Heart left ventricle (tissue), 16 donors: ENCODE results near the gene NAT8L. TPM values are rescaled to one million over a fixed set of nuclear protein-coding genes. Genes with fewer than 3 reads are reported as not detected.

Experiments
- ATAC-seq, 4 donors: fragments of 200-7000 bp; cut with Tn5 transposase; one replicate each; pipeline ENCODE4 v1.9.1; 2020 to 2022; ENCODE audit warnings: moderate library complexity in 4 of 4, mild to moderate bottlenecking in 3 of 4, moderate number of reproducible peaks in 1 of 4
- DNase-seq, 5 donors: peaks; one replicate each; pipeline ENCODE4 v3.0.0-alpha.2; 2020
- H3K27ac ChIP-seq, 12 donors: fragments of 200-600 bp; sonication (generic) in 4 of 12; one replicate each; pipeline versions ENCODE4 v1.5.0 to v1.8.0; 2016 to 2022; ENCODE audit warnings: mild to moderate bottlenecking in 2 of 12
- H3K27me3 ChIP-seq, 9 donors: fragments of 200-600 bp; sonication (generic) in 2 of 9; one replicate each; pipeline versions ENCODE4 v1.5.1 to v1.8.0; 2016 to 2022; ENCODE audit warnings: mild to moderate bottlenecking in 3 of 9
- H3K36me3 ChIP-seq, 9 donors: fragments of 200-600 bp; sonication (generic) in 2 of 9; one replicate each; pipeline versions ENCODE4 v1.5.0 to v1.8.0; 2018 to 2022; ENCODE audit warnings: mild to moderate bottlenecking in 2 of 9
- H3K4me1 ChIP-seq, 12 donors: fragments of 200-600 bp; sonication (generic) in 4 of 12; one replicate each; pipeline versions ENCODE4 v1.5.0 to v1.8.0; 2016 to 2022; ENCODE audit warnings: mild to moderate bottlenecking in 3 of 12
- H3K4me3 ChIP-seq, 12 donors: fragments of 200-600 bp; sonication (generic) in 4 of 12; one replicate each; pipeline versions ENCODE4 v1.5.0 to v1.8.0; 2017 to 2022; ENCODE audit warnings: mild to moderate bottlenecking in 9 of 12, moderate library complexity in 4 of 12
- H3K9me3 ChIP-seq, 12 donors: fragments of 200-600 bp; sonication (generic) in 4 of 12; one replicate each; pipeline versions ENCODE4 v1.5.0 to v1.8.0; 2016 to 2022; ENCODE audit warnings: mild to moderate bottlenecking in 1 of 12
- POLR2A ChIP-seq, 2 donors: fragments of 450-650 bp; IDR thresholded peaks; one replicate each; pipeline ENCODE4 v1.6.1; 2017; ENCODE audit warnings: antibody characterized with exemption in 2 of 2, mild to moderate bottlenecking in 2 of 2, moderate library complexity in 2 of 2
- WGBS, 4 donors: extraction: QIAGEN DNeasy Blood & Tissue Kit in 2 of 4; methylation state at CpG; one replicate each; pipeline versions ENCODE4 v1.1.5 to v1.1.7; 2013 to 2018; 5-methylcytosine and 5-hydroxymethylcytosine counted together
- intact Hi-C, 10 donors: fragments of 100-400 bp; cut with DNase I; formaldehyde crosslinking; loops; one replicate each; pipeline versions ENCODE4 v1.11.1 to v1.14.2; 2022
- polyA plus RNA-seq, 2 donors: library from polyadenylated mRNA; stranded (reverse); fragments of 200-250 nt; gene quantifications; one replicate each; pipeline ENCODE4 v1.2.3, GENCODE V29; 2013
- total RNA-seq, 9 donors: library from RNA; depleted of rRNA in 2 of 9; stranded (reverse); fragments of >200 nt in 2 of 9; fragmentation: NEBNext Ultra II Directional in 3 of 9; extraction: Animal tissue kit (Norgen Biotek cat#: 25700) in 3 of 9; gene quantifications; one replicate each; pipeline versions ENCODE4 v1.1.0 to v1.2.4, GENCODE V29; 2016 to 2023
- TF ChIP-seq, protein P1 (sequence below), 12 donors: fragments of 200-600 bp; sonication (generic) in 4 of 12; IDR thresholded peaks; one replicate each; pipeline versions ENCODE4 v1.5.0 to v1.8.0; 2018 to 2022; ENCODE audit warnings: antibody characterized with exemption in 12 of 12, mild to moderate bottlenecking in 5 of 12
- donor health status: ischemic (EF 13 %, LVEDD 7.1; RV severe dilation, severe dysfunction).
- donor health status: healthy with polysubstance abuse.
- donor health status: DM: no; HTN: yes; CAD: no.
- donor health status: DM: no; HTN: no; CAD: no.
- donor health status: ischemic (EF 25% LVEDD 6.9; RV normal size, moderate dysfunction).
- donor health status: ischemic (EF 25% LVEDD 5.7; RV mildly dilated, moderate dysfunction).
- donor health status: healthy.
- donor health status: DM: yes; HTN: yes; CAD: no.
- donor health status: ischemic (EF 35%, LVEDD 5.7; RV mildly dilated, moderate dysfunction).
- donor health status: nonischemic (EF 11% LVEDD 7.7; RV severe dilation, severe dysfunction).
- donor health status: DM: yes; HTN: yes; CAD: no.
- donor health status: PGD.
- donor health status: ischemic (EF 29% LVEDD 5.4; RV normal size, mild dysfunction).
- donor health status: nonischemic (EF 23%, LVEDD 6.1; RV moderate dilation, normal function).

NAT8L gene
- total and polyA plus RNA-seq, 11 donors, result 0.19 to 3.1 (median 0.32) TPM

DNA sequence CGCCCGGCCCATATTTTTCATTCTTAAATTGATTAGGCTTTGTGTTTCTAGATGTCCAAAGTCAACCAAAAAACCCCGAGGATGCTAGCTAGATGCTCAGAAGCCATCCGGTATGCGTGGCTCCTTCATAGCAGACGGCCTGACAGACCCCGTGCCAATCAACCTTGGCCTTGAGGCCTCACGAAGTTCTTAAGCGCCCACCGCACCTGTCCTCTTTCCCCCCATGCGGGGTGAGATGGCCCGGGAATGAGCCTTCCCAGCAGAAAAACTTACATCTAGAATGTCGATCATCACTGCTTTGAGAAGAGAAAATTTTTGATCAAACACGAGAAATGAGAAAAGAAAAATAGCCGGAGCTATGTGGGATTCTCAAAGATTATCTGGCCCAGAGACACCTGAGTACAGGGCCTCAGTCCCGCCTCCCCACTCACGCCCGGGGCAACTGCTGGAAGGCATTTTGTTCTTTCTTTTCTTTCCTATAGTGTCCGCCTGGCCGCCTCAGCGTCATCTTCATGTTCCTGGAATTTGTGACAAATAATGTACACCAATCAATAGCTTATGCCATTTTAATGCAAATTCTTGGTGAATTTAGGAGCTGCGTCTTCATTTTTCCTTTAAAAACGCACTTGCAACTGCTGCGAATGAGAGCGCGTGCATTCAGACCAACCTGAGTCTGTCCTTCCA lies 1.6 kb upstream of the NAT8L start:
- no peak overlapping the region for H3K27ac ChIP-seq
- no peak for ATAC-seq
- H3K36me3 ChIP-seq, result no peaks in the 10 kb centered on the region
- WGBS, 4 donors, result 76 to 84% (median 82%) methylated on average over 26 of the region's 26 CpGs
- no peaks in the 10 kb centered on the region for H3K9me3 ChIP-seq
- H3K27me3 ChIP-seq, result peaks cover 13 to 78% (median 33%) of the 10 kb centered on the region in 9 donors
- intact Hi-C loops, result no loop called here
- H3K4me3 ChIP-seq, result no peak overlapping the region
- peaks cover 0 to 19% (median 0%) of the 10 kb centered on the region in 12 donors for H3K4me1 ChIP-seq
- peak in 1 of 5 donors; percentile 12 for DNase-seq
- no peak for TF ChIP-seq POLR2A (IDR thresholded peaks at IDR 0.05)
- TF ChIP-seq, protein P1, sequence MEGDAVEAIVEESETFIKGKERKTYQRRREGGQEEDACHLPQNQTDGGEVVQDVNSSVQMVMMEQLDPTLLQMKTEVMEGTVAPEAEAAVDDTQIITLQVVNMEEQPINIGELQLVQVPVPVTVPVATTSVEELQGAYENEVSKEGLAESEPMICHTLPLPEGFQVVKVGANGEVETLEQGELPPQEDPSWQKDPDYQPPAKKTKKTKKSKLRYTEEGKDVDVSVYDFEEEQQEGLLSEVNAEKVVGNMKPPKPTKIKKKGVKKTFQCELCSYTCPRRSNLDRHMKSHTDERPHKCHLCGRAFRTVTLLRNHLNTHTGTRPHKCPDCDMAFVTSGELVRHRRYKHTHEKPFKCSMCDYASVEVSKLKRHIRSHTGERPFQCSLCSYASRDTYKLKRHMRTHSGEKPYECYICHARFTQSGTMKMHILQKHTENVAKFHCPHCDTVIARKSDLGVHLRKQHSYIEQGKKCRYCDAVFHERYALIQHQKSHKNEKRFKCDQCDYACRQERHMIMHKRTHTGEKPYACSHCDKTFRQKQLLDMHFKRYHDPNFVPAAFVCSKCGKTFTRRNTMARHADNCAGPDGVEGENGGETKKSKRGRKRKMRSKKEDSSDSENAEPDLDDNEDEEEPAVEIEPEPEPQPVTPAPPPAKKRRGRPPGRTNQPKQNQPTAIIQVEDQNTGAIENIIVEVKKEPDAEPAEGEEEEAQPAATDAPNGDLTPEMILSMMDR (IDR thresholded peaks at IDR 0.05), result no peak

DNA sequence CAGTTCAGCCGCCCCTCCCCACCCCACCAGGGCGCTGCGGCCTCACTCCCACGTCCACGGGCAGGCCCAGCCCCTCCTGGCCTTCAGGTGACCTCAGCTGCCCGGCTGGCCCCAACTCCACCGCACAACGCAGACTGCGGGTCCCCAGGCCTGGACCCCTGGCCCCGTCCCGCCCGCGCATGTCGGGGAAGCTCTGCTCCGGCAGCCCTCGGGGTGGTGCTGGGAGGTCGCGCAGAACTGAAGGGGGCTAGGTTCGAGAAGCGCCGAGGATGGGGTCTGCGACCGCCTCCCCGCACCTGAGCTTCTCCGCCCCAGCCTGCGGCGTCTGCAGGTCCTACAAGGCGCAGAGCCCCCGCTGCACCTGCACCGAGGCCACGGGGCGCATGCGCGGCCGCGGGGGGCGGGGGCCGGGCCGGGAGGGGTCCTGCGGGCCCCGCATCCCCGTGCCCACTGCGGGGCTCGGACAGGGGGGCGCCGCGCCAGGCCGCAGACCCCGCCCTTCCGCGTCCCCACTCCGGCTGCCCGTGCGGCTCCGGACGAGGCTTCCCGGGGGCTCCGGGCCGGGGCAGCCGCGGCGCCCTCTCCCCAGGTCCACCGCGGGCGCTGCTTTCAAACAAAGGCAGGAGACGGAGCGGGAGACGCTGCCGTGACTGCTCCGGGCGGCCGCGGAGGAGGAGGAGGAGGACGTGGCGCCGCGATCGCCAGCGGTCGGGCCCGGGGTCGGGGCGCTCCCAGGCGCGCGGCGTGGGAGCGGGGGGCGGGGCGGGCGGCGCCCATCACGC lies 672 bp upstream of the NAT8L start:
- no peak overlapping the region for H3K27ac ChIP-seq
- peak overlapping the region in 10 of 12 donors; percentile 18 to 62 (median 46) for H3K4me3 ChIP-seq
- H3K4me1 ChIP-seq, result peaks cover 0 to 19% (median 0%) of the 10 kb centered on the region in 12 donors
- TF ChIP-seq POLR2A (IDR thresholded peaks at IDR 0.05), result no peak
- WGBS, 4 donors, result 0 to 15% (median 2%) methylated on average over 4 to 93 of the region's 93 CpGs
- peak in 3 of 5 donors; percentile 14 to 36 (median 18) for DNase-seq
- intact Hi-C loops, result no loop called here
- peaks cover 13 to 71% (median 33%) of the 10 kb centered on the region in 9 donors for H3K27me3 ChIP-seq
- H3K36me3 ChIP-seq, result no peaks in the 10 kb centered on the region
- no peaks in the 10 kb centered on the region for H3K9me3 ChIP-seq
- ATAC-seq, result peak in 1 of 4 donors; percentile 16

DNA sequence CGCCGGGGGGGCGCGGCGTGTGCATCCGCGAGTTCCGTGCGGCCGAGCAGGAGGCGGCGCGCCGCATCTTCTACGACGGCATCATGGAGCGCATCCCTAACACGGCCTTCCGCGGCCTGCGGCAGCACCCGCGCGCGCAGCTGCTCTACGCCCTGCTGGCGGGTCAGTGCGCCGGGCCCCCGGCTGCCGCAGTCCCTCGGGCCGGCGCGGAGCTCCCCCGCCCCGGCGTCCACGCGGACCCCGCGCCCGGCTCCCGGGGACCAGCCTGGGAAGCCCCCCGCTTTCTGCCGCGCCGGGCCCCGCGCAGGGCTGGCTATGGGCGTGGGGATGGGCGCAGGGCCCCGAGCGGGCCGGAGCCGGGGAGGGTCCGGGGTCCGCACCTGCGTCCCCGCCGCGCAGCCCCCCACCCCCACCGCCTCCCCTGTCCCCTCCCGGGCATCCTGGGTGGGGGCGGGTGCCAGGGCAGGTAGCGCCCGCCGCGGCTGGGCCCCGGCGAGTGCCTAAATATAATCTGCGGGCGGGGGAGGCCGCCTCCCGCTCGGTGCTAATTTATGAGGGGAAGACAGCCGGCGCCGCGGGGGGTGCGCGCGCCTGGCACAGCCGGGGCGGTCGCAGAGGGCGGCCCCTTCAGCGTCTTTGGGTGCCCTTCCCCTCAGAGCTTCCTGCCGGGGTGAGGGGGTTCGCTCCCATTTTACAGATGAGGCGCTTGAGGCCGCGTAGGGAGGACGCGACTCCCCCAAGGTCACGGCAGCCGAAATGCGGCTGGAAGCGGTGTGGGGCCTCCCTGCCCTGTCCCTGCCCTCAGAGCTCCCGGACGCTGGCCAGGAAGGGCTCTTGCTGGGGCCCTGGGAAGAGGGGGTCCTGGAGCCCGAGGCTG lies 837 bp downstream of the NAT8L start:
- H3K36me3 ChIP-seq, result no peaks in the 10 kb centered on the region
- no peak overlapping the region for H3K27ac ChIP-seq
- DNase-seq (peak in 3 of 5 donors; percentile 16 to 54 (median 21)), ATAC-seq (no peak)
- intact Hi-C loops, result no loop called here
- H3K9me3 ChIP-seq, result no peaks in the 10 kb centered on the region
- H3K4me1 ChIP-seq, result peaks cover 0 to 19% (median 0%) of the 10 kb centered on the region in 12 donors
- TF ChIP-seq, protein P1 (IDR thresholded peaks at IDR 0.05), result no peak
- no peak for TF ChIP-seq POLR2A (IDR thresholded peaks at IDR 0.05)
- WGBS, 4 donors, result 0 to 10% (median 4%) methylated on average over 5 to 102 of the region's 102 CpGs
- peaks cover 13 to 58% (median 33%) of the 10 kb centered on the region in 9 donors for H3K27me3 ChIP-seq
- peak overlapping the region in 6 of 12 donors; percentile 2 to 62 (median 17) for H3K4me3 ChIP-seq

DNA sequence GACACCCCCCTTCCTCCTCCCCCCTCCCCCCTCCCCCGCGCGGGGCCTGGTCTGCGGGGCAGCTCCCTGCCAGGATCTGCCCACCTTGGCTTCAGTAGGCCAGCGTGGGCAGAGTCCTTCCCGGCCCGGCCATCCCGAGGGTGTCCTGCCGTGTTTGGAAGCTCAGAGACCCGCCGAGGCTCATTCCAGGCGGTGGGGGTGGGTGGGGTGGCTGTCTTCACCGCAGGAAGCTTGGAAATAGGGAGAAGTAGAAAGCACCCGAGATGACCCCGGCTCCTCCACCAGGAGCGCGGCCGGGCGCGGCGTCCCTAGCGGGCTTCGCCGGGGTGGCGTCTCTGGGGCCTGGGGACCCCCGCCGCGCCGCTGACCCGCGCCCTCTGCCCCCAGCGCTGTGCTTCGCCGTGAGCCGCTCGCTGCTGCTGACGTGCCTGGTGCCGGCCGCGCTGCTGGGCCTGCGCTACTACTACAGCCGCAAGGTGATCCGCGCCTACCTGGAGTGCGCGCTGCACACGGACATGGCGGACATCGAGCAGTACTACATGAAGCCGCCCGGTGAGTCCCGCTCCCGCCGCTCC lies 1.6 kb downstream of the NAT8L start:
- peaks cover 0 to 19% (median 0%) of the 10 kb centered on the region in 12 donors for H3K4me1 ChIP-seq
- ATAC-seq (no peak), DNase-seq (peak in 2 of 5 donors; percentile 16 to 54)
- H3K9me3 ChIP-seq, result no peaks in the 10 kb centered on the region
- intact Hi-C loops, result no loop called here
- H3K4me3 ChIP-seq, result peak overlapping the region in 2 of 12 donors; percentile 22 to 62
- peaks cover 13 to 50% (median 31%) of the 10 kb centered on the region in 9 donors for H3K27me3 ChIP-seq
- H3K36me3 ChIP-seq, result no peaks in the 10 kb centered on the region
- H3K27ac ChIP-seq, result no peak overlapping the region
- TF ChIP-seq POLR2A (IDR thresholded peaks at IDR 0.05), result no peak
- TF ChIP-seq, protein P1 (IDR thresholded peaks at IDR 0.05), result no peak
- WGBS, 4 donors, result 16 to 43% (median 30%) methylated on average over 19 to 54 of the region's 54 CpGs
